HG03064 (cell line): ENCODE measurements around the gene GOLGA3.
"Not testable (repeated sequence)": the region's sequence is repeated elsewhere in the genome, so short reads cannot be mapped to it uniquely, and the experiment has no call there.

ENCODE experiments used
- ATAC-seq: cut with Tn5 transposase; IDR thresholded peaks from one replicate; pipeline ENCODE4 v1.9.1; 2021; ENCODE audit warnings: low read depth; ENCODE audit not compliant: unreplicated experiment

Gene GOLGA3

DNA sequence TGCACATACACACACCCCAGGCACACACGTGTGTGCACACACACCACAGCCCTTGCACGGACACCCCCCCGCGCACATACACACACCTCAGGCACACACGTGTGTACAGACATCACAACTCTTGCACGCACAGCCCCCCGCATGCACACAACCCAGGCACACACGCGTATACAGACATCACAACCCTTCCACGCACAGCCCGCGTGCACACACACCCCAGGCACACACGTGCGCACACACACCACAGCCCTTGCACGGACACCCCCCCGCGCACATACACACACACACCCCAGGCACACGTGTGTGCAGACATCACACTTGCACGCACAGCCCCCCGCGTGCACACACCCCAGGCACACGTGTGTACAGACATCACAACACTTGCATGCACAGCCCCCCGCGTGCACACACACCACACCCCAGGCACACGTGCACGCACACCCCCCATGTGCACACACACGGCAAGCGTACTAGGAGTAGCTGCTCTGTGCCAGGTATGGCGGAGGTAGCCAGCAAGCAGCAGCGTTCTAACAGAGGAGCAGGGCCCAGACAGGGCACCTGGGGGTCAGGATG is 48.8 kb downstream of the GOLGA3 start:
- no peak for ATAC-seq

DNA sequence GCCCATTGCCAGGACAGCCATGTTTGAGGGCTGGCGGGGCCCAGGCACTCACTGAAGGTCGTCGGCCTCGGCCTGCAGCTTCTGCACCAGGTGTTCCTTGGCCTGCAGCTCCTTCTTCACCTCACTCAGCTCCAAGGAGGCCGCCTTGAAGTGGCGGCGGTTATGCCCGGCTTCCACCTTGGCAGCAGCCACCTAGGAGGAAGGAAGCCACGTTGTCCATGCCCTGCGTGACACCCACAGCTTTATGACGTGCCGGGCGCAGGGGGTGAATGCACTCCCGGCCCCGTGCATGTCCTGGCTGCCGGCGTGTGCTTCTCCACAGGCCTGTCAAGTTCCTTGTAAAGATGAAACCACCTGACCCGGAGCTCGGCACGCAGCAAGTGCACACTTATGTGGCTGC is 51.1 kb downstream of the GOLGA3 start:
- no peak for ATAC-seq

- ATAC-seq = no peak
These were observed 51.7 kb downstream of the GOLGA3 start for GRCh38 chr12:132776816-132777568.

DNA sequence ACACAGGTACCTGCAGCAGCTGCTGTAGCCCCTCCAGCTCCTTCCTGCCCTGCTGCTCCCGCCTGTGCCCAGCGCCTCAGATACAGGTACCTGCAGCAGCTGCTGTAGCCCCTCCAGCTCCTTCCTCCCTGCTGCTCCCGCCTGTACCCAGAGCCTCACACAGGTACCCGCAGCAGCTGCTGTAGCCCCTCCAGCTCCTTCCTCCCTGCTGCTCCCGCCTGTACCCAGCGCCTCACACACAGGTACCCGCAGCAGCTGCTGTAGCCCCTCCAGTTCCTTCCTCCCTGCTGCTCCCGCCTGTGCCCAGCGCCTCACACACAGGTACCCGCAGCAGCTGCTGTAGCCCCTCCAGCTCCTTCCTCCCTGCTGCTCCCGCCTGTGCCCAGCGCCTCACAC is 52.4 kb downstream of the GOLGA3 start:
- ATAC-seq = not testable (repeated sequence)

DNA sequence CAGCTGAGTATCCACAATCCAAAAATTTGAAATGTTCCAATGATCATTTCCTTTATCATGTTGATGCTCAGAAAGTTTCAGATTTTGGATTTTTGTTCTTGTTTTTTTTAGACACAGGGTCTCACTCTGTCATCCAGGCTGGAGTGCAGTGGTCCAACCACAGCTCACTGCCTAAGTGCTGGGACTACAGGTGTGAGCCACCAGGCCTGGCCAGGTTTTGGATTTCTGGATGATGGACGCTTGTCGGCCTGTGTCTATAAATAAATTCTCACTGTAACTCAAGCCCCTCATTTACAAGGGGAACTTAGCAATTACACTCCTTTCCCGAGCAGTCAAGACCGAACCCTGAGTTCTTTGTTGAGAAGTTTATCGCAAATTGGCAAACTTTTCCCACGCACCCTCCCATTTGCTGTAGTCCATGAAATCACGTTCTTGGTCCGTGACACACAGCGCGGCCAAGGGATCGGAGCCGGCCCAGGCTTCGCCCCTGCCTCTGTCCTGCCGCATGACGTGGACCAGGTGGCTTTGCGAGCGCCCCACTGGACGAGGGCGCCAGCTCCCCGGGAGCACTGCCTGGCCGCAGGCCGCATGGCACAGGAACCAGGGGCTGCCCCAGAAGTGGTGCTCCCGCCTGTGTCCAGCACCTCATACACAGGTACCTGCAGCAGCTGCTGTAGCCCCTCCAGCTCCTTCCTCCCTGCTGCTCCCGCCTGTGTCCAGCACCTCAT is 53.0 kb downstream of the GOLGA3 start:
- no peak for ATAC-seq

GRCh38 chr12:132774646-132775275 is 53.9 kb downstream of the GOLGA3 start:
- no peak for ATAC-seq

GRCh38 chr12:132774159-132774558 is 54.5 kb downstream of the GOLGA3 start:
- no peak for ATAC-seq

DNA sequence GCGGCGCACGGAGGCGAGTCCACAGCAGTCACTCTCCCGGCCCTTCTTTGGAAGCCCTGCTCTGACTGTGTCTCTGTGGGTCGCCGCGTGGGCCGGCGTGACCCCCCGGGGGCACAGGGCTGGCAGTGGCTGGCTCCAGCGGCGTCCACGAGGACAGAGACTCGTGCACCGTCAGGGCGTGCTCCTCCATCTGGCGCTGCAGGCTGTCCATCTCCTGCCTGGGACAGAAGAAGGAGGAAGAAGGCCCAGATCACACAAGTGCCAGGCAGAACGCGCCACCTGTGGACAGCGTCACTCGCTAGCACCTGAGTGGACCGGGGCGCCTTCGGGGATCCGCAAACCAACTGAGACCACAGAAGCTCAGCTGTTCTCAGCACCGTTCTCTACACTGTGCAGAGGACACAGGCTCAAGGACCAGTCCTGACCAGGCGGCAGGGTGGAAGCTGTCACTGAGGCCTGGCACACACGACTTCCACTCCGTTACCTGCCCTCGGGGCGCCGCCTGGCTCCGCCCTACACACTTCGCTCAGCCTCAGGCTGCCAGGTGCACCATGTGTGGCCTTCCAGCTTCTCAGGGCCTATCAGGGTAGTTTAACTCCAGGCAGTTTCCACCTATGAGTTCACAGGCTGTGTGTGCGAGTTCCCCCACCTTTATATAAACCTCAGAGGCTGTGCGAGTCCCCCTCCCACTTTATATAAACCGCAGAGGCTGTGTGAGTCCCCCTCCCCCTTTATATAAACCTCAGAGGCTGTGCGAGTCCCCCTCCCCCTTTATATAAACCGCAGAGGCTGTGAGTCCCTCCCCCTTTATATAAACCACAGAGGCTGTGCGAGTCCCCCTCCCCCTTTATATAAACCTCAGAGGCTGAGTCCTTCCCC is 55.4 kb downstream of the GOLGA3 start:
- ATAC-seq = no peak

GRCh38 chr12:132772606-132773005 is 56.1 kb downstream of the GOLGA3 start:
- ATAC-seq = peak; percentile 41

GRCh38 chr12:132771126-132771838 is 57.4 kb downstream of the GOLGA3 start:
- ATAC-seq = peak; percentile 45

DNA sequence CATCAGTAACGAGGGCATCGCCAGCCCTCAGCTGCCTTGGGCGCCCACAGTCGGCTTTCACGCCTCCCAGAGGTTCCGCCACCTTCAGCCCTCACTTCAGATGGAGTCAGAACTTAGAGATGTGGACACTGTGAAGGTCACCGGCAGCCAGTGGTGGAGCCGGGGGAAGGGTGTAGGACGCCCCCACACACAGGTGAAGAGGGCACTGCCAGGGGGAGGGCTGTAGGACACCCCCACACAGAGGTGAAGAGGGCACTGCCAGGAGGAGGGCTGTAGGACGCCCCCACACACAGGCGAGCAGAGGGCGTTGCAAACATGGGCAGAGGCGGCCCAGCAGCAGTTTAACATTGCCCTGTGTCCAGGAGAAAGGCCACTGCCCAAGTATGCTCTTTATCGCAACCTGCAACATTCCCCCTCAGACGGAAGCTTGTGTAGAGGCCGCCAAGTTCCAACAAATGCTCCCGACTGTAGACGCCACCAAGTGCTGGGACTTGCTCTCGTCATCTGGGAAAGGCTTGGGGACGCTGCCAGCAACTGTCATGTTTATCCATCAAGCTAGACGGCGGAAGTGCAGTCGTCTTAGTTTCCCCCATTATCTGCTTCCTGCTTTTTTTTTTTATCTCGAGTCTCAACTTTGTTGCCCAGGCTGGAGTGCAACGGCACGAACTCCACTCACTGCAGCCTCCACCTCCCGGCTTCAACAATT is 62.1 kb downstream of the GOLGA3 start:
- no peak for ATAC-seq

DNA sequence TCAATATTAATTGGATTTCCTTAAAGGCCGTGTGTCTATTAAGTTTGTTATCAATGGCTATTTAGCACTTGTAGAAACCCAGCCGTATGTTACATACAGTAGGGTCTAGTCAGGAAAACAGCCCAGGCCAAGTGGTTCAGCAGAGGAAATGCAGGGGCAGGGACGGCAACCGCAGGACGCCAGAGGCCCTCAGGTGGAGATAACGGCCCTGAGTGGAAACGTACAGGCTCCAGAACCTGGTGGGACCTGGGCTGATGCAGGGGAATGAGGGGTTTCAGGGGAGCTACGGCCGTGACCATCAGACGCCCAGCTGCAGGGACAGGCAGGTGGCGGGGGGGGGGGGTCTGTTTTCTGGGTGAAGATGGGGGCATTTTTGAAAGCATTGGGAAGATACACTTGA is 63.3 kb downstream of the GOLGA3 start:
- no peak for ATAC-seq

DNA sequence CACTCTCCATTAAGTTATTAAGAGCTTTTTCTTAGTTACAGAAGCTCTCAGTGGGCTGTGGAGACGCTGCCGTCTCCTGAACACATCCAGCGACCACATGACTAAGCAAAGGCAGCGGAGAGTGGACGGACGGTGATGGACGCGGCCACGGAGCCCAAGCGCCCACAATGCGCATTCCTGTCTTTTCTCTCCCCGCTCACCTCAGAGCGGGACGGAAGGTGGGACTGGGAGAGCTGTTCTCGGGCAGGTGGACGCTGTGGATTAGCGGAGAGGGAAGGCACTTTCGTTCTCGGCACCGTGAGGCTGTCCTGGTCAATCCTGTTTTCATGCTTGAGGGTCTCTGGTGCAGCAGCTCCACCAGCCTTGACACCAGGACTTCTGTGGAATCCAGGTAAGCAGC is 64.4 kb downstream of the GOLGA3 start:
- no peak for ATAC-seq

DNA sequence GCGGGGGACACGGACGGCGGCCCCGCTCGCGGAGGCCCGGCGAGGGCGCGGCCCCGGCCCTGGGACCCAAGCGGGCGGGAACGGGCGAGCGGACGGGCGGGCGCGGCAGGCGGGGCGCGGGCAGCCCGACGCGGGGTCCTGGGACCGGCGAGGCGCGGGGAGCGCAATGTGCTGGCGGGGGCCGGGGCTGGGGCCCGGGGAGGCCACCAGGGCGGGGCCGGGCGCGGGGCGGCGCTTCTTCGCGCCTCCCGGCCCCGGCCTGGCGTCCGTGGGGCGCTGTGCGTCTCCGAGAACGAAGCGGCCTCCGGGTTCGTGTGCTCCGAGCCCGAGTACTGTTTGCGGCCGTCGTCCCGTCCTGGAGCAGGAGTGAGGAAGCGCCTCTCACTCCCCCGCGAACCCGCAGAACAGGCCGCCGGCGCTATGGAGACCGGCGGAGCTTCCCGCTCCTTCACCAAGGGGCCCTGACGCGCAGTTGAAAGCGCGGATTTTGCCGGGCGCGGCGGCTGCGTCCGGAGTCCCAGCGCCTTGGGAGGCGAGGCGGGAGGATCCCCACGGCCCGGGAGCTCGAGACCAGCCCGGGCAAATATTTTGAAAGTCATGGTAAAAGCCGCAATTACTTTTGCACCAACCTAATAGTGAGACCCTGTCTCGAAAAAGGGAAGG is 66.6 kb downstream of the GOLGA3 start:
- peak; percentile 68 for ATAC-seq

- ATAC-seq = peak; percentile 29
These were observed 67.4 kb downstream of the GOLGA3 start, which contains the start of gene ANKLE2 for GRCh38 chr12:132761032-132761920. Gene ANKLE2, minus strand, starts transcription at chr12:132761832. Its CDS starts 34 bp downstream, at chr12:132761798.

DNA sequence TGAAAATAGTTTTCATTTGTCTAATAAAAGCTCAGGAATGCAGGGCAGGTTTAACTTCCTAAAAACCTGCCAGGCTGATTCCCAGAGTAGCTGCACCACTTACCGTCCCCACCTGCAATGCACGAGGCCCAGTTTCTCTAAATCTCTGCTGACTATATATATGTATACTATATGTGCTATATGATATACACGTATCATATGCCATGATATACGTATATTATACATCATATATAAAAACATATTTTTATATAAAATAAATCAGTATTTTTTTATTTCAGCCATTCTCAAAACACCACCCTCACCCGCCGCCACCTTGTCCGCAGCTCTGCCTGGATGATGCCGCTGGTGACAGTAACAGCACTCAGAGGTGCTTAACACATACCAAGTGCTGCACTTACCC is 69.3 kb downstream of the GOLGA3 start:
- no peak for ATAC-seq

DNA sequence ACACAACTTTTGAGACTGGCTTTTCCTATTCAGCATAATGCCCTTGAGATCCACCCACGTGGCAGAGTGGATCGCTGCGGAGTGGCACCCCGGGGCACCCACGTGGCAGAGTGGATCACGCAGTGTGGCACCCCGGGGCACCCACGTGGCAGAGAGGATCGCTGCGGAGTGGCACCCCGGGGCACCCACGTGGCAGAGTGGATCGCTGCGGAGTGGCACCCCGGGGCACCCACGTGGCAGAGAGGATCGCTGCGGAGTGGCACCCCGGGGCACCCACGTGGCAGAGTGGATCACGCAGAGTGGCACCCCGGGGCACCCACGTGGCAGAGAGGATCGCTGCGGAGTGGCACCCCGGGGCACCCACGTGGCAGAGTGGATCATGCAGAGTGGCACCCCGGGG is 69.8 kb downstream of the GOLGA3 start:
- ATAC-seq = not testable (repeated sequence)
